PC-3 (cell line): Measurements from ENCODE around the gene JSRP1. TPM values are rescaled to one million over a fixed set of nuclear protein-coding genes. Genes with fewer than 3 reads are reported as not detected.
A peak's percentile ranks its signal among the peaks of the same experiment; 100 is the strongest.

ENCODE experiments used
- ATAC-seq: fragments of 200-7000 bp; cut with Tn5 transposase; 2 replicates; pipeline ENCODE4 v1.9.1; 2020; ENCODE audit warnings: mild to moderate bottlenecking, moderate library complexity
- BruUV-seq: library from RNA; stranded (reverse); fragments of 400-500 nt; replicated peaks from 2 replicates; lab custom pipeline; 2021; lab: Mats Ljungman, UMichigan
- CTCF ChIA-PET: fragments of 300-600 bp; sonication (Branson Sonifier 250); formaldehyde crosslinking; loops from one replicate; lab custom pipeline; 2022; ENCODE audit warnings: antibody characterized with exemption; lab: Charles Lee
- POLR2A ChIA-PET: fragments of 300-600 bp; sonication (Branson Sonifier 250); formaldehyde crosslinking; loops from one replicate; lab custom pipeline; 2022; ENCODE audit warnings: antibody characterized with exemption; ENCODE audit not compliant: unreplicated experiment; lab: Charles Lee
- DNase-seq: peaks from one replicate; pipeline ENCODE4 v3.0.0-alpha.2; 2015
- H2AFZ ChIP-seq: fragments of 300-600 bp; sonication (generic); 2 replicates; pipeline ENCODE4 v1.6.0; 2016; ENCODE audit warnings: antibody characterized with exemption, low read length
- H3F3A ChIP-seq: fragments of 300-600 bp; sonication (generic); one replicate; pipeline ENCODE4 v1.6.0; 2017; ENCODE audit warnings: antibody characterized with exemption, low read length, control low read depth, mild to moderate bottlenecking; ENCODE audit not compliant: unreplicated experiment
- H3K27ac ChIP-seq: fragments of 300-600 bp; sonication (generic); 2 replicates; pipeline ENCODE4 v1.5.1; 2016; ENCODE audit warnings: mild to moderate bottlenecking, low read length
- H3K27me3 ChIP-seq: fragments of 300-600 bp; sonication (generic); 2 replicates; pipeline ENCODE4 v1.6.1; 2016; ENCODE audit warnings: low read length, mixed read lengths
- H3K36me3 ChIP-seq: fragments of 300-600 bp; sonication (generic); 2 replicates; pipeline ENCODE4 v1.6.1; 2016; ENCODE audit warnings: low read depth, mixed run types, low read length, mixed read lengths
- H3K4me1 ChIP-seq: fragments of 300-600 bp; sonication (generic); 2 replicates; pipeline ENCODE4 v1.5.1; 2016; ENCODE audit warnings: low read length; ENCODE audit not compliant: insufficient read depth
- H3K4me2 ChIP-seq: fragments of 300-600 bp; sonication (generic); 2 replicates; pipeline ENCODE4 v1.6.0; 2016; ENCODE audit warnings: low read length
- H3K4me3 ChIP-seq: fragments of 300-600 bp; sonication (generic); 2 replicates; pipeline ENCODE4 v1.5.1; 2016; ENCODE audit warnings: mild to moderate bottlenecking, low read length, mixed read lengths
- H3K79me2 ChIP-seq: fragments of 300-600 bp; sonication (generic); 2 replicates; pipeline ENCODE4 v1.6.1; 2017; ENCODE audit warnings: low read length, mixed read lengths
- H3K9ac ChIP-seq: fragments of 300-600 bp; sonication (generic); 2 replicates; pipeline ENCODE4 v1.6.0; 2016; ENCODE audit warnings: mild to moderate bottlenecking, low read length
- H3K9me2 ChIP-seq: fragments of 300-600 bp; sonication (generic); replicated peaks from 2 replicates; pipeline ENCODE4 v1.6.1; 2016; ENCODE audit warnings: mixed run types, low read length, mixed read lengths
- H3K9me3 ChIP-seq: fragments of 300-600 bp; sonication (generic); 2 replicates; pipeline ENCODE4 v1.6.1; 2016; ENCODE audit warnings: low read length, mixed read lengths
- H4K20me1 ChIP-seq: fragments of 300-600 bp; sonication (generic); 2 replicates; pipeline ENCODE4 v1.6.1; 2016; ENCODE audit warnings: low read length, mixed read lengths
- EZH2 ChIP-seq: fragments of 300-600 bp; sonication (generic); IDR thresholded peaks from one replicate; pipeline ENCODE4 v1.6.1; 2017; ENCODE audit warnings: antibody characterized with exemption, mild to moderate bottlenecking, low read length; ENCODE audit not compliant: unreplicated experiment
- EZH2phosphoT487 ChIP-seq: fragments of 300-600 bp; sonication (generic); IDR thresholded peaks from 2 replicates; pipeline ENCODE4 v1.6.1; 2018; ENCODE audit warnings: mild to moderate bottlenecking, antibody characterized with exemption, low read length, borderline replicate concordance
- intact Hi-C: fragments of 100-400 bp; cut with micrococcal nuclease; formaldehyde crosslinking; loops from 2 replicates; pipeline ENCODE4 v1.9.0; 2023
- total RNA-seq: library from RNA; depleted of rRNA; stranded (reverse); fragments of >200 nt; gene quantifications from 2 replicates; pipeline ENCODE4 v1.2.3, GENCODE V29; 2014
- TF ChIP-seq, protein P1 (sequence below): fragments of 300-600 bp; sonication (generic); conservative IDR thresholded peaks from 2 replicates; pipeline ENCODE4 v1.5.1; 2017; ENCODE audit warnings: antibody characterized with exemption, low read depth, mild to moderate bottlenecking, low read length

Gene JSRP1
- total RNA-seq, 1 experiment from 2014 or later, result not detected

DNA sequence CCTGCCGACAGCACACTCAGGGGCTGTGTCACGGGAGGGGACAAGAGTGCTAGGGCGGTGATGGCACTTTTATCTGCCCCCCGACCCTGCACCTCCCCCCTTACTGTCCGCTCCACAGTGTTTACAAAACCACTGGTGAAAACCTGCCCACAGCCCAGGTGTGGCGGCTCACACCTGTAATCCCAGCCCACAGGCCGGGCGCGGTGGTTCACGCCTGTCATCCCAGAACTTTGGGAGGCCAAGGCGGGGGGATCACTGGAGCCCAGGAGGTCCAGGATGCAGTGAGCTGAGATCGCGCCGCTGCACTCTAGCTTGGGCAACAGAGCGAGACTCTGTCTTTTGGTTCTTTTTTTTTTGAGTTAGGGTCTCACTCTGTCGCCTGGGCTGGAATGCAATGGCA lies 39.9 kb upstream of the JSRP1 start:
- DNase-seq (no peak), ATAC-seq (no peak)
- H3K4me3 ChIP-seq, result no peak overlapping the region
- no peaks in the 10 kb centered on the region for H3K36me3 ChIP-seq
- no TSS peak for BruUV-seq
- no peaks in the 10 kb centered on the region for H3F3A ChIP-seq
- CTCF ChIA-PET, result no interaction called here
- H3K4me1 ChIP-seq, result no peaks in the 10 kb centered on the region
- H3K27me3 ChIP-seq, result peaks cover 2% of the 10 kb centered on the region; the same call in 1 of the 2 replicates
- intact Hi-C loops, result no loop called here
- H3K9ac ChIP-seq, result no peak overlapping the region
- H2AFZ ChIP-seq, result no peak overlapping the region
- H3K27ac ChIP-seq, result no peak overlapping the region
- H4K20me1 ChIP-seq, result no peaks in the 10 kb centered on the region
- H3K79me2 ChIP-seq, result no peaks in the 10 kb centered on the region
- H3K9me2 ChIP-seq, result no peaks in the 10 kb centered on the region
- no peaks in the 10 kb centered on the region for H3K9me3 ChIP-seq
- TF ChIP-seq, protein P1, sequence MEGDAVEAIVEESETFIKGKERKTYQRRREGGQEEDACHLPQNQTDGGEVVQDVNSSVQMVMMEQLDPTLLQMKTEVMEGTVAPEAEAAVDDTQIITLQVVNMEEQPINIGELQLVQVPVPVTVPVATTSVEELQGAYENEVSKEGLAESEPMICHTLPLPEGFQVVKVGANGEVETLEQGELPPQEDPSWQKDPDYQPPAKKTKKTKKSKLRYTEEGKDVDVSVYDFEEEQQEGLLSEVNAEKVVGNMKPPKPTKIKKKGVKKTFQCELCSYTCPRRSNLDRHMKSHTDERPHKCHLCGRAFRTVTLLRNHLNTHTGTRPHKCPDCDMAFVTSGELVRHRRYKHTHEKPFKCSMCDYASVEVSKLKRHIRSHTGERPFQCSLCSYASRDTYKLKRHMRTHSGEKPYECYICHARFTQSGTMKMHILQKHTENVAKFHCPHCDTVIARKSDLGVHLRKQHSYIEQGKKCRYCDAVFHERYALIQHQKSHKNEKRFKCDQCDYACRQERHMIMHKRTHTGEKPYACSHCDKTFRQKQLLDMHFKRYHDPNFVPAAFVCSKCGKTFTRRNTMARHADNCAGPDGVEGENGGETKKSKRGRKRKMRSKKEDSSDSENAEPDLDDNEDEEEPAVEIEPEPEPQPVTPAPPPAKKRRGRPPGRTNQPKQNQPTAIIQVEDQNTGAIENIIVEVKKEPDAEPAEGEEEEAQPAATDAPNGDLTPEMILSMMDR, result no peak
- TF ChIP-seq EZH2 (no peak), EZH2phosphoT487 (no peak)
- POLR2A ChIA-PET, result no interaction called here
- H3K4me2 ChIP-seq, result no peak overlapping the region

DNA sequence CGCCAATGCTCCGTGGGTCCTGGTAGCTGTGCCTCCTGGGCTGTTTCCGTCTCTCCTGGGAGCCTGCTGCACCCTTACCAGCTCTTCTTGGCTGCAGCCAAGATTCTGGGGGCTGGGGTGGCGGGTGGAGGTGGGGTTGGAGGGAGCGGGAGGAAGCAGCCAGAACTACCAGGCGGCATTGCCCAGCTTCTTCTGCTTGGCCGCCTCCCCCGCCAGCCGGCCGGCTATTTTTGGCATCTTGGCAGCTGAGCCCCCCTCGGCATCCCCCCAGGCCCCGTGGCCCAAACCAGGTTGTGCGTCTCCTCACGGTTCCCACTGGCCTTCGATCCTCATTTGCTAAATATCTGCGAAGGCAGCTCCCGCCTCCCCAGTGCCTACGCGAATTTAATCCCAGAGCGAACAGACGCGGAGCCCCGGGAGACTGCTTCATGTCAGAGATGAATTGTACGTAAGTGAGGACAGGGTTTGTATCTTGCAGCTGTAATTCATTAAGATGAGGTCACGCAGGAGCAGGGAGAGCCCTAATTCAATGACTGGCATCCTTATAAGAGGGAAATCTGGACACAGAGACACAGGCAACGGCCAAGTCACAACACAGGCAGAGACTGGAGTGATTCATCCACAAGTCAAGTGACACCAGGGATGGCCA lies 38.6 kb upstream of the JSRP1 start:
- Histone ChIP-seq H3K79me2 (no peaks in the 10 kb centered on the region), H3K9me3 (no peaks in the 10 kb centered on the region), H3K27me3 (peaks cover 15% of the 10 kb centered on the region), H3K4me1 (no peaks in the 10 kb centered on the region), H4K20me1 (no peaks in the 10 kb centered on the region), H3K36me3 (no peaks in the 10 kb centered on the region), H2AFZ (no peak overlapping the region), H3K4me2 (no peak overlapping the region), H3K27ac (no peak overlapping the region), H3F3A (no peaks in the 10 kb centered on the region), H3K4me3 (no peak overlapping the region), H3K9ac (no peak overlapping the region), H3K9me2 (no peaks in the 10 kb centered on the region)
- intact Hi-C loops, result no loop called here
- no TSS peak for BruUV-seq
- TF ChIP-seq EZH2phosphoT487 (no peak), EZH2 (no peak)
- TF ChIP-seq, protein P1, result no peak
- ChIA-PET POLR2A (no interaction called here), CTCF (no interaction called here)
- DNase-seq, result no peak
- no peak for ATAC-seq

DNA sequence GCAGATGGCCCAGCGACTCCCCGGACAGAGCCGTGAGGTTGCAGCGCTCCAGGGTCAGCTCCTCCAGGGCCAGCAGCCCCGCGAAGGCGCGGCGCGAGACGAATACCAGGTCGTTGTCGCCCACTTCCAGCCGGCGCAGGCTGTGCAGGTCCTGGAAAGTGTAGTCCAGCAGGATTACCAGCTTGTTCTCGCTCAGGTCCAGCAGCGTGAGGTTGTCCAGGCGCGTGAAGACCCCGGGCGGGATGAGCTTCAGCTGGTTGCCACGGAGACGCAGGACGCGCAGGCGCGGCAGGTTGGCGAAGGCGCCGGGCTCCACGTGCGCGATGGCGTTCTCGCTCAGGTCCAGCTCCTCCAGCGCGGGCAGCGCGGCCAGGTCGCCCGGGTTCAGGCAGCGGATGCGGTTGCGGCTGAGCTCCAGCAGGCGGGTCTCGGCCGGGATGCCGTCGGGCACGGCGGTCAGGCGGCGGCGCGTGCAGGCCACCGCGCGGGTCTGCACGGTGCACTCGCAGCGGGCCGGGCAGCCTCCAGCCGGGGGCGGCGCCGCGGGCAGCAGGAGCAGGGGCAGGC lies 35.1 kb upstream of the JSRP1 start:
- ATAC-seq, result peak; percentile 21
- Histone ChIP-seq H3K4me2 (peak overlapping the region; percentile 74), H3F3A (no peaks in the 10 kb centered on the region), H2AFZ (no peak overlapping the region), H3K27ac (no peak overlapping the region), H3K9me3 (no peaks in the 10 kb centered on the region), H3K36me3 (no peaks in the 10 kb centered on the region), H3K9ac (no peak overlapping the region), H3K79me2 (no peaks in the 10 kb centered on the region), H3K4me3 (no peak overlapping the region), H3K4me1 (no peaks in the 10 kb centered on the region), H4K20me1 (no peaks in the 10 kb centered on the region), H3K9me2 (no peaks in the 10 kb centered on the region), H3K27me3 (peaks cover 21% of the 10 kb centered on the region)
- POLR2A ChIA-PET, result no interaction called here
- no TSS peak for BruUV-seq
- CTCF ChIA-PET, result no interaction called here
- TF ChIP-seq, protein P1, result no peak
- TF ChIP-seq EZH2phosphoT487 (no peak), EZH2 (no peak)
- intact Hi-C loops, result no loop called here
- DNase-seq, result no peak
